H1 (cell line): ENCODE measurements around the gene HEXIM2. TPM values are rescaled to one million over a fixed set of nuclear protein-coding genes. Genes with fewer than 3 reads are reported as not detected.
"Not testable (repeated sequence)": the region's sequence is repeated elsewhere in the genome, so short reads cannot be mapped to it uniquely, and the experiment has no call there.

Experiments
- CTCF ChIA-PET: fragments of 300-600 bp; sonication (Branson Sonifier 250); formaldehyde crosslinking; loops from one replicate; lab custom pipeline; 2021; ENCODE audit not compliant: partially characterized antibody; lab: Charles Lee
- POLR2A ChIA-PET: fragments of 300-600 bp; sonication (Branson Sonifier 250); formaldehyde crosslinking; loops from one replicate; lab custom pipeline; 2021; ENCODE audit warnings: inconsistent platforms; ENCODE audit not compliant: partially characterized antibody; lab: Charles Lee
- DNase-seq, 2 experiments: peaks; one replicate each; pipeline versions ENCODE4 v3.0.0 to v3.0.0-alpha.2; 2010 to 2022; ENCODE audit warnings: low spot score in 2 of 2, low read depth in 1 of 2, mixed read lengths in 1 of 2
- FAIRE-seq: peaks from 2 replicates; lab custom pipeline; 2011; peaks lifted over from hg19 to GRCh38; lab: Jason Lieb, UNC
- H2AFZ ChIP-seq: 2 replicates; pipeline ENCODE4 v1.8.1; 2012; ENCODE audit warnings: low read length, inconsistent platforms
- H2AK5ac ChIP-seq: 2 replicates; pipeline ENCODE4 v1.6.1; 2013; ENCODE audit warnings: low read depth, low read length
- H2BK120ac ChIP-seq: replicated peaks from 2 replicates; pipeline ENCODE3; 2013; ENCODE audit warnings: low read depth, low read length, inconsistent platforms
- H2BK12ac ChIP-seq: 2 replicates; pipeline ENCODE4 v1.6.1; 2013; ENCODE audit warnings: low read depth, low read length
- H2BK15ac ChIP-seq: 2 replicates; pipeline ENCODE4 v1.6.1; 2013; ENCODE audit warnings: low read length
- H2BK20ac ChIP-seq: 2 replicates; pipeline ENCODE4 v1.6.1; 2013; ENCODE audit warnings: low read length
- H2BK5ac ChIP-seq: 2 replicates; pipeline ENCODE4 v1.6.1; 2013; ENCODE audit warnings: low read depth, low read length
- H3K14ac ChIP-seq: 2 replicates; pipeline ENCODE4 v1.6.1; 2013; ENCODE audit warnings: inconsistent platforms; ENCODE audit not compliant: insufficient read length
- H3K18ac ChIP-seq: 2 replicates; pipeline ENCODE4 v1.6.1; 2013; ENCODE audit warnings: low read length; ENCODE audit errors: extremely low read depth
- H3K23ac ChIP-seq: 2 replicates; pipeline ENCODE4 v1.6.1; 2013; ENCODE audit warnings: inconsistent platforms; ENCODE audit not compliant: insufficient read length
- H3K23me2 ChIP-seq: 2 replicates; pipeline ENCODE4 v1.6.1; 2013; ENCODE audit warnings: low read depth, low read length
- H3K27ac ChIP-seq: 2 replicates; pipeline ENCODE4 v1.6.1; 2011; ENCODE audit warnings: low read depth, low read length, inconsistent platforms
- H3K27me3 ChIP-seq, 4 experiments: replicated peaks in 1 of 4; 1 replicate in 1 of 4; 2 replicates in 3 of 4; pipeline versions ENCODE4 v1.6.1 to v1.8.1; 2011 to 2013; ENCODE audit warnings: low read length in 3 of 4, mild to moderate bottlenecking in 3 of 4, inconsistent platforms in 2 of 4, mixed read lengths in 2 of 4, moderate library complexity in 1 of 4; ENCODE audit not compliant: control insufficient read depth in 3 of 4, insufficient read depth in 3 of 4; ENCODE audit errors: extremely low read depth in 1 of 4
- H3K36me3 ChIP-seq, 4 experiments: 2 replicates each; pipeline versions ENCODE4 v1.6.1 to v1.8.1; 2011 to 2013; ENCODE audit warnings: mild to moderate bottlenecking in 4 of 4, low read length in 3 of 4, moderate library complexity in 2 of 4, control low read depth in 1 of 4, inconsistent platforms in 1 of 4; ENCODE audit not compliant: insufficient read depth in 4 of 4, control insufficient read depth in 2 of 4
- H3K4ac ChIP-seq: replicated peaks from 2 replicates; pipeline ENCODE3; 2013; ENCODE audit warnings: low read length, low read depth, mixed read lengths, inconsistent platforms; ENCODE audit not compliant: insufficient read length
- H3K4me1 ChIP-seq, 4 experiments: replicated peaks in 1 of 4; 1 replicate in 1 of 4; 2 replicates in 3 of 4; pipeline versions ENCODE4 v1.6.1 to v1.8.1; 2011 to 2013; ENCODE audit warnings: low read length in 3 of 4, inconsistent platforms in 2 of 4, mixed read lengths in 1 of 4; ENCODE audit not compliant: insufficient read depth in 4 of 4, control insufficient read depth in 3 of 4
- H3K4me2 ChIP-seq, 2 experiments: 2 replicates each; pipeline versions ENCODE4 v1.6.1 to v1.8.1; 2011 to 2013; ENCODE audit warnings: low read depth in 2 of 2, low read length in 2 of 2, control low read depth in 1 of 2, inconsistent platforms in 1 of 2, mild to moderate bottlenecking in 1 of 2; ENCODE audit not compliant: insufficient read depth in 1 of 2
- H3K4me3 ChIP-seq, 4 experiments: fragments of 200-600, 300-600 bp in 1 of 4; sonication (generic), shearing (Covaris generic), sonication (Bioruptor Twin) in 1 of 4; 2 replicates each; pipeline versions ENCODE4 v1.5.1 to v1.8.1; 2011 to 2016; ENCODE audit warnings: low read length in 4 of 4, low read depth in 3 of 4, control low read depth in 2 of 4, inconsistent platforms in 2 of 4, mild to moderate bottlenecking in 2 of 4, mixed read lengths in 1 of 4, moderate library complexity in 1 of 4; ENCODE audit not compliant: insufficient read depth in 2 of 4; ENCODE audit errors: extremely low read depth in 1 of 4
- H3K56ac ChIP-seq: replicated peaks from 2 replicates; pipeline ENCODE3; 2013; ENCODE audit warnings: low read depth, mild to moderate bottlenecking, mixed read lengths, low read length, inconsistent platforms; ENCODE audit not compliant: insufficient read length
- H3K79me1 ChIP-seq: 2 replicates; pipeline ENCODE4 v1.6.1; 2013; ENCODE audit warnings: low read depth, low read length, control low read depth
- H3K79me2 ChIP-seq, 2 experiments: 2 replicates each; pipeline versions ENCODE4 v1.6.1 to v1.8.1; 2012 to 2013; ENCODE audit warnings: low read length in 2 of 2, mild to moderate bottlenecking in 2 of 2, inconsistent platforms in 1 of 2; ENCODE audit not compliant: insufficient read depth in 2 of 2, control insufficient read depth in 1 of 2
- H3K9ac ChIP-seq, 4 experiments: replicated peaks in 1 of 4; 1 replicate in 1 of 4; 2 replicates in 3 of 4; pipeline versions ENCODE4 v1.6.1 to v1.8.1; 2011 to 2013; ENCODE audit warnings: low read depth in 3 of 4, low read length in 3 of 4, control low read depth in 2 of 4, mild to moderate bottlenecking in 2 of 4, moderate library complexity in 2 of 4, inconsistent platforms in 1 of 4; ENCODE audit errors: extremely low read depth in 1 of 4
- H3K9me3 ChIP-seq, 2 experiments: 2 replicates each; pipeline versions ENCODE4 v1.6.1 to v1.8.1; 2012 to 2013; ENCODE audit warnings: mild to moderate bottlenecking in 2 of 2, moderate library complexity in 2 of 2, control low read depth in 1 of 2, inconsistent platforms in 1 of 2, low read depth in 1 of 2, low read length in 1 of 2, mixed read lengths in 1 of 2; ENCODE audit not compliant: insufficient read depth in 2 of 2
- H4K20me1 ChIP-seq, 2 experiments: replicated peaks in 1 of 2; 2 replicates each; pipeline versions ENCODE3 to v1.8.1; 2011 to 2013; ENCODE audit warnings: inconsistent platforms in 2 of 2, low read length in 2 of 2, mild to moderate bottlenecking in 1 of 2; ENCODE audit not compliant: insufficient read depth in 2 of 2, control insufficient read depth in 1 of 2
- H4K5ac ChIP-seq: 2 replicates; pipeline ENCODE4 v1.6.1; 2013; ENCODE audit warnings: low read length, low read depth, mixed read lengths, inconsistent platforms; ENCODE audit not compliant: insufficient read length
- H4K8ac ChIP-seq: 2 replicates; pipeline ENCODE4 v1.8.0; 2013; ENCODE audit warnings: mild to moderate bottlenecking, moderate library complexity, low read length, inconsistent platforms; ENCODE audit not compliant: insufficient read depth; ENCODE audit errors: extremely low read depth
- H4K91ac ChIP-seq: replicated peaks from 2 replicates; pipeline ENCODE3; 2013; ENCODE audit warnings: low read length, mixed read lengths, inconsistent platforms; ENCODE audit not compliant: insufficient read length
- WGBS, 2 experiments: shearing (Covaris generic) in 1 of 2; methylation state at CpG; one replicate each; pipeline versions ENCODE4 v1.1.6 to v1.1.7; 2013 to 2015; ENCODE audit warnings: low lambda C conversion rate in 2 of 2, mixed read lengths in 2 of 2, inconsistent platforms in 1 of 2, low coverage in 1 of 2, missing lambda C conversion rate in 1 of 2; ENCODE audit not compliant: insufficient replicate concordance in 2 of 2, insufficient coverage in 1 of 2, insufficient read length in 1 of 2; ENCODE audit errors: extremely low coverage in 1 of 2, missing lambda C conversion rate in 1 of 2; 5-methylcytosine and 5-hydroxymethylcytosine counted together
- polyA plus RNA-seq, 7 experiments: library from polyadenylated mRNA; depleted of rRNA in 3 of 7; stranded (reverse) in 5 of 7; unstranded in 2 of 7; fragments of >200 nt in 5 of 7; fragments of 200-250 nt in 2 of 7; gene quantifications; 1 replicate in 5 of 7; 2 replicates in 1 of 7; 4 replicates in 1 of 7; pipeline versions ENCODE4 v1.2.1 to v1.2.3, GENCODE V29; 2011 to 2013; ENCODE audit warnings: missing spikeins in 2 of 7, mixed read lengths in 2 of 7
- total RNA-seq: library from RNA; stranded (reverse); fragmentation: NEBNext Ultra II Directional; extraction: Animal tissue kit (Norgen Biotek cat#: 25700); gene quantifications from 2 replicates; pipeline ENCODE4 v1.2.1, GENCODE V29; 2021

The HEXIM2 gene
- total and polyA plus RNA-seq, 2 of the 8 experiments (the other 6 are each of a cell fraction or from before 2014, with no cell fraction given): 7.5 to 13.2 TPM

- ChIA-PET POLR2A (interaction anchor here (1.2 to 10.4 kb wide), 3 partner anchors 41 to 52 kb away, joined by 4 to 199 read pairs (median 6); partner anchors contain the start of genes HEXIM1 and HEXIM2), CTCF (interaction anchor here (1.2 to 11.9 kb wide), 5 partner anchors 41 to 69 kb away, joined by 3 to 187 read pairs (median 5); partner anchors contain the start of genes ACBD4, HEXIM1, HEXIM2 and PLCD3)
- not testable (repeated sequence) for H4K8ac ChIP-seq, H3K4ac ChIP-seq, H3K14ac ChIP-seq, H3K4me3 ChIP-seq, H2BK20ac ChIP-seq, H4K20me1 ChIP-seq, H2BK15ac ChIP-seq, H4K91ac ChIP-seq, H2BK5ac ChIP-seq, DNase-seq, H2AK5ac ChIP-seq, H3K27me3 ChIP-seq, H2BK120ac ChIP-seq, FAIRE-seq, H3K27ac ChIP-seq, H3K56ac ChIP-seq, H3K23ac ChIP-seq, H3K23me2 ChIP-seq, H3K79me1 ChIP-seq, H3K36me3 ChIP-seq, H3K18ac ChIP-seq, H3K9ac ChIP-seq, H3K4me2 ChIP-seq, H2AFZ ChIP-seq, H3K79me2 ChIP-seq, H3K4me1 ChIP-seq, H2BK12ac ChIP-seq, H3K9me3 ChIP-seq, H4K5ac ChIP-seq
- WGBS, 2 experiments: 97% methylated on average over 5 of the region's 6 CpGs; no CpG with 5 or more reads in 1 of the 2 experiments
These were observed 40.2 kb downstream of the HEXIM2 start for GRCh38 chr17:45201880-45202279.
